Colonic mucosa (tissue), 4 donors: ENCODE measurements around the gene SERPINI1. TPM values are rescaled to one million over a fixed set of nuclear protein-coding genes. Genes with fewer than 3 reads are reported as not detected.

Experiments
- DNase-seq: peaks from one replicate; pipeline ENCODE4 v3.0.0-alpha.2; 2020
- H3K27ac ChIP-seq: fragments of 200-600 bp; one replicate; pipeline ENCODE4 v1.8.0; 2021
- H3K27me3 ChIP-seq: fragments of 200-600 bp; one replicate; pipeline ENCODE4 v1.8.0; 2021
- H3K36me3 ChIP-seq: fragments of 200-600 bp; one replicate; pipeline ENCODE4 v1.8.0; 2021
- H3K4me1 ChIP-seq: fragments of 200-600 bp; one replicate; pipeline ENCODE4 v1.8.0; 2021; ENCODE audit warnings: mild to moderate bottlenecking
- H3K4me3 ChIP-seq: fragments of 200-600 bp; one replicate; pipeline ENCODE4 v1.8.0; 2021
- H3K9ac ChIP-seq, 2 donors: one replicate each; pipeline ENCODE4 v1.7.0; 2013; ENCODE audit warnings: control low read depth in 2 of 2, low read depth in 2 of 2, low read length in 2 of 2
- H3K9me3 ChIP-seq: fragments of 200-600 bp; one replicate; pipeline ENCODE4 v1.8.0; 2021
- CTCF ChIP-seq: fragments of 200-600 bp; IDR thresholded peaks from one replicate; pipeline ENCODE4 v1.8.0; 2022; ENCODE audit warnings: antibody characterized with exemption, mild to moderate bottlenecking
- intact Hi-C: fragments of 100-400 bp; cut with DNase I; formaldehyde crosslinking; loops from one replicate; pipeline ENCODE4 v1.14.1; 2022
- total RNA-seq, 2 donors: library from RNA; stranded (reverse); fragmentation: NEBNext Ultra II Directional in 1 of 2; extraction: Animal tissue kit (Norgen Biotek cat#: 25700) in 1 of 2; gene quantifications; one replicate each; pipeline ENCODE4 v1.2.1, GENCODE V29; 2021
- donor health status: healthy.
- donor health status: DM: no; HTN: no; CAD: no.
- donor health status: DM: no; HTN: no; CAD: no.

Gene SERPINI1
- total RNA-seq, 2 donors from 2014 or later, result 1.1 to 1.3 TPM

GRCh38 chr3:167740961-167741587 lies 5.6 kb downstream of the SERPINI1 start:
- no peak for DNase-seq
- intact Hi-C loops, result no loop called here
- Histone ChIP-seq H3K36me3 (no peaks in the 10 kb centered on the region), H3K4me1 (peaks cover 4% of the 10 kb centered on the region), H3K27me3 (no peaks in the 10 kb centered on the region), H3K27ac (no peak overlapping the region), H3K9ac (no peak overlapping the region), H3K4me3 (no peak overlapping the region), H3K9me3 (no peaks in the 10 kb centered on the region)
- peak; percentile 16 for TF ChIP-seq CTCF

- H3K9ac ChIP-seq, result no peak overlapping the region
- TF ChIP-seq CTCF, result no peak
- no peaks in the 10 kb centered on the region for H3K36me3 ChIP-seq
- no peak overlapping the region for H3K27ac ChIP-seq
- DNase-seq, result no peak
- no peaks in the 10 kb centered on the region for H3K9me3 ChIP-seq
- intact Hi-C loops, result no loop called here
- no peaks in the 10 kb centered on the region for H3K27me3 ChIP-seq
- H3K4me1 ChIP-seq, result no peaks in the 10 kb centered on the region
- no peak overlapping the region for H3K4me3 ChIP-seq
Observed at GRCh38 chr3:167742338-167742737, 6.8 kb downstream of the SERPINI1 start.

GRCh38 chr3:167743799-167744198 lies 8.3 kb downstream of the SERPINI1 start:
- Histone ChIP-seq H3K27me3 (no peaks in the 10 kb centered on the region), H3K9me3 (no peaks in the 10 kb centered on the region), H3K4me3 (no peak overlapping the region), H3K27ac (no peak overlapping the region), H3K4me1 (no peaks in the 10 kb centered on the region), H3K9ac (no peak overlapping the region), H3K36me3 (no peaks in the 10 kb centered on the region)
- intact Hi-C loops, result no loop called here
- no peak for DNase-seq
- TF ChIP-seq CTCF, result no peak

- H3K9me3 ChIP-seq, result no peaks in the 10 kb centered on the region
- intact Hi-C loops, result no loop called here
- TF ChIP-seq CTCF, result no peak
- no peaks in the 10 kb centered on the region for H3K27me3 ChIP-seq
- DNase-seq, result no peak
- no peaks in the 10 kb centered on the region for H3K4me1 ChIP-seq
- H3K36me3 ChIP-seq, result no peaks in the 10 kb centered on the region
- H3K4me3 ChIP-seq, result no peak overlapping the region
- no peak overlapping the region for H3K9ac ChIP-seq
- no peak overlapping the region for H3K27ac ChIP-seq
Observed at GRCh38 chr3:167749209-167749608, 13.7 kb downstream of the SERPINI1 start.

- Histone ChIP-seq H3K4me1 (no peaks in the 10 kb centered on the region), H3K27ac (no peak overlapping the region), H3K36me3 (no peaks in the 10 kb centered on the region), H3K4me3 (no peak overlapping the region), H3K9ac (no peak overlapping the region), H3K9me3 (no peaks in the 10 kb centered on the region), H3K27me3 (no peaks in the 10 kb centered on the region)
- TF ChIP-seq CTCF, result no peak
- intact Hi-C loops, result no loop called here
- DNase-seq, result no peak
Observed at GRCh38 chr3:167749728-167750127, 14.2 kb downstream of the SERPINI1 start.
